ENCODE measurements around the gene SRGAP2B.
"Not testable (repeated sequence)": the region's sequence is repeated elsewhere in the genome, so short reads cannot be mapped to it uniquely, and the experiment has no call there.

The SRGAP2B gene

GRCh38 chr1:144893062-144893461 lies 202.1 kb downstream of the SRGAP2B start:
- not testable (repeated sequence) for DNase-seq

- not testable (repeated sequence) for DNase-seq
These were observed 205.5 kb downstream of the SRGAP2B start for GRCh38 chr1:144889450-144890115.

GRCh38 chr1:144883022-144883421 lies 212.1 kb downstream of the SRGAP2B start:
- DNase-seq, result not testable (repeated sequence)

- DNase-seq, result not testable (repeated sequence)
These were observed 212.8 kb downstream of the SRGAP2B start for GRCh38 chr1:144882343-144882742.

- not testable (repeated sequence) for DNase-seq
These were observed 236.5 kb downstream of the SRGAP2B start for GRCh38 chr1:144858607-144859006.
